GM21526 (cell line): Measurements from ENCODE around the gene ARHGAP1.
"Not testable (repeated sequence)": the region's sequence is repeated elsewhere in the genome, so short reads cannot be mapped to it uniquely, and the experiment has no call there.

ENCODE experiments used
- ATAC-seq: cut with Tn5 transposase; IDR thresholded peaks from one replicate; pipeline ENCODE4 v1.9.1; 2021; ENCODE audit warnings: moderate library complexity; ENCODE audit not compliant: unreplicated experiment, low FRiP score

The ARHGAP1 gene

GRCh38 chr11:46724088-46724487, 23.7 kb upstream of the ARHGAP1 start:
- ATAC-seq: no peak

DNA sequence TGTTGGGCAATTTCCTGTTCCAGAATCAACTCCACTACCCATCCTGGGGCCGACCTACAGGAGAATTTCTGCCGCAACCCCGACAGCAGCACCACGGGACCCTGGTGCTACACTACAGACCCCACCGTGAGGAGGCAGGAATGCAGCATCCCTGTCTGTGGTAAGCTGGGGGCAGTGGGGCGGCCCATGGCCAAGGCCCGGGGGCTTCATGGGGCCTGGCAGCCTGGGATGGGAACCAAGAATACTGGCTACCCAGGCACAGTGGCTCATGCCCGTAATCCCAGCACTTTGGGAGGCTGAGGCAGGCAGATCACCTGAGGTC, 22.9 kb upstream of the ARHGAP1 start:
- ATAC-seq: no peak

- ATAC-seq: no peak
These were observed 22.3 kb upstream of the ARHGAP1 start for GRCh38 chr11:46722566-46723358.

DNA sequence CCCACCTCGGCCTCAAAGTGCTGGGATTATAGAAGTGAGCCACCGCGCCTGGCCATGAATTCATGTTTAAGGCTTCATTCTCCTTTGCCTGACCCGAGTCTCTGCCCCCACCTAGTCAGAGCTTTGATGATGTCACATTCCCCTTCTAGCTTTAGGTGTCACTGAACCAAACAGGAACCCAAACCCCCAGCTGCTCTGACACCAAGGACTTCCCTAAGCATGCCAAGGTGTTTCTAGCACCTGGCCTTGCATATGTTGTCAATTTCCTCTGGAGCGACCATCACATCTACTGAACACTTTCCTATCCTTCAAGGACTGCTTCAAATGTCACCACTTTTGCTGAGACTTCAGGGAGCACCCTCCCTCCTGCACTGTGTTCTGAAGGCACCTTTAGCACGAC, 20.9 kb upstream of the ARHGAP1 start:
- no peak for ATAC-seq

GRCh38 chr11:46719543-46720218, 19.3 kb upstream of the ARHGAP1 start:
- ATAC-seq: no peak

DNA sequence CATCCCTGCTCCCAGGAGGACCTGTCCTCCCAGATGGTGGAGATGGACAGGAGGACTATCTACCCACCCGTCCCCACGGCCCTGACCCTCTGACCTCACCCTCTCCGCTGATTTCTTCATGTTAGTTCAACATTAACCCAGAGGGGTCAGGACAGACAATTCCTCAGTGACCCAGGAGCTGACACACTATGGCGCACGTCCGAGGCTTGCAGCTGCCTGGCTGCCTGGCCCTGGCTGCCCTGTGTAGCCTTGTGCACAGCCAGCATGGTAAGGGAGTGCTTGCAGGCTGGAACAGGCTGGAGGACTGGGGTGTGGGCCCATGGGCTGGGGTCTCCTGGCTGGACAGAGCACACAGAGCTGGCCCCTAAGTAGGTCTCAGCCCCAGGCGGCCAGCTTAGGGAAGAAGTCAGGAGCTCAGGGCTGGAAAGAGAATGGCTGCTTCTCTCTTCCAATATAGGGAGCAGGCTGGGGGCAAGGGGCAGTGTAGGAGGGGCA, 18.7 kb upstream of the ARHGAP1 start, which contains the start of gene F2:
F2 (plus strand) TSS at position 166 of the 495 bp plus-strand sequence; CDS start at position 189, 23 bp downstream.
- no peak for ATAC-seq

GRCh38 chr11:46718155-46719019, 18.0 kb upstream of the ARHGAP1 start:
- ATAC-seq: no peak

DNA sequence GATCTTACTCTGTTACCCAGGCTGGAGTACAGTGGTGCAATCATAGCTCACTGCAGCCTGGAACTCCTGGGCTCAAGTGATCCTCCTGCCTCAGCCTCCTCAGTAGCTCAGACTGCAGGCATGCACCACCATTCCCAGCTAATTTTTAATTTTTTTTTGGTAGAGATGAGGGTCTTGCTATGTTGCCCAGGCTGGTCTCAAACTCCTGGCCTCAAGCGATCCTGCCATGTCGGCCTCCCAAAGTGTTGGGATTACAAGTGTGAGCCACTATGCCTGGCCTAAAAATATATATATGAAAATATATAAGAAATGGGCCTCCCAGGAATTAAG, 17.4 kb upstream of the ARHGAP1 start:
- ATAC-seq: not testable (repeated sequence)

GRCh38 chr11:46712874-46713576, 12.6 kb upstream of the ARHGAP1 start:
- no peak for ATAC-seq

GRCh38 chr11:46711303-46711702, 10.9 kb upstream of the ARHGAP1 start:
- ATAC-seq: no peak

GRCh38 chr11:46710821-46711269, 10.4 kb upstream of the ARHGAP1 start:
- ATAC-seq: no peak

- not testable (repeated sequence) for ATAC-seq
These were observed 8.9 kb upstream of the ARHGAP1 start for GRCh38 chr11:46709351-46709750.

- no peak for ATAC-seq
These were observed 6.5 kb upstream of the ARHGAP1 start for GRCh38 chr11:46706886-46707285.

DNA sequence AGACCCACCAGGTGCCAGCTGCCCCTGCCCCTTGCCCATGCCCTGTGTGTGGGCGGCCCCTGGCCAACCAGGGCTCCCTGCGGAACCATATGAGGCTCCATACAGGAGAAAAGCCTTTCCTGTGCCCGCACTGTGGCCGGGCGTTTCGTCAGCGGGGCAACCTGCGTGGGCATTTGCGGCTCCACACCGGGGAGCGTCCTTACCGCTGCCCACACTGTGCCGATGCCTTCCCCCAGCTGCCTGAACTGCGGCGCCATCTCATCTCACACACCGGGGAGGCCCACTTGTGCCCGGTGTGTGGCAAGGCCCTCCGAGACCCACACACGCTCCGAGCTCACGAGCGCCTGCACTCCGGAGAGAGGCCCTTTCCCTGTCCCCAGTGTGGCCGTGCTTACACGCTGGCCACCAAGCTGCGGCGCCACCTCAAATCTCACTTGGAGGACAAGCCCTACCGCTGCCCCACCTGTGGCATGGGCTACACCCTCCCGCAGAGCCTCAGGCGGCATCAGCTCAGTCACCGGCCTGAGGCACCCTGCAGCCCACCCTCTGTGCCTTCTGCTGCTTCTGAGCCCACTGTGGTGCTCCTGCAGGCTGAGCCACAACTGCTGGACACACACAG, 4.8 kb upstream of the ARHGAP1 start:
- no peak for ATAC-seq

GRCh38 chr11:46701078-46701654, 747 bp upstream of the ARHGAP1 start:
- no peak for ATAC-seq

- ATAC-seq: no peak
These were observed 1.8 kb downstream of the ARHGAP1 start for GRCh38 chr11:46698597-46698996.

DNA sequence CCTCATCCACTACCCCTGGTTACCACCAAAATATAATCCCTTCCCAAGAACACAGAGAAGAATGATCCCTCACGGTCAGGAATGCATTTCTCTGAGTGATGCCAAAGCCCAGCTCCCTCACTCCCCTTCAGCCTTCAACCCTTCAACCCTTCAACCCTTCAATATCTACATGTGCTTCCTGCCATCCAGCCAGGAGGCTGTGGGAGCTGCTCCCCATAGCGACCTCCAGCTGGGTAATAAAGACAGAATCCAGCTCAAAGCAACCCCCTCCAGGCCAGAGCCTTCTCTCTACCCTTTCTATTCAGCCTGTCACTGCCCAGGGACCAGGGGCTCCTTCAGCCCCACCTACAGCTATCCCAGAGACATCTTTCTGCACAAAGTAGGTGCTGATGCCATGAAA, 2.7 kb downstream of the ARHGAP1 start:
- ATAC-seq: no peak

GRCh38 chr11:46697303-46697702, 3.1 kb downstream of the ARHGAP1 start:
- no peak for ATAC-seq

- ATAC-seq: no peak
These were observed 4.2 kb downstream of the ARHGAP1 start for GRCh38 chr11:46696212-46696558.
